HG03442 (cell line): ENCODE measurements around the gene KLK3.
"Not testable (repeated sequence)": the region's sequence is repeated elsewhere in the genome, so short reads cannot be mapped to it uniquely, and the experiment has no call there.

Experiments used
- ATAC-seq: cut with Tn5 transposase; IDR thresholded peaks from one replicate; pipeline ENCODE4 v1.9.1; 2021; ENCODE audit warnings: mild to moderate bottlenecking, moderate library complexity; ENCODE audit not compliant: unreplicated experiment

The KLK3 gene

DNA sequence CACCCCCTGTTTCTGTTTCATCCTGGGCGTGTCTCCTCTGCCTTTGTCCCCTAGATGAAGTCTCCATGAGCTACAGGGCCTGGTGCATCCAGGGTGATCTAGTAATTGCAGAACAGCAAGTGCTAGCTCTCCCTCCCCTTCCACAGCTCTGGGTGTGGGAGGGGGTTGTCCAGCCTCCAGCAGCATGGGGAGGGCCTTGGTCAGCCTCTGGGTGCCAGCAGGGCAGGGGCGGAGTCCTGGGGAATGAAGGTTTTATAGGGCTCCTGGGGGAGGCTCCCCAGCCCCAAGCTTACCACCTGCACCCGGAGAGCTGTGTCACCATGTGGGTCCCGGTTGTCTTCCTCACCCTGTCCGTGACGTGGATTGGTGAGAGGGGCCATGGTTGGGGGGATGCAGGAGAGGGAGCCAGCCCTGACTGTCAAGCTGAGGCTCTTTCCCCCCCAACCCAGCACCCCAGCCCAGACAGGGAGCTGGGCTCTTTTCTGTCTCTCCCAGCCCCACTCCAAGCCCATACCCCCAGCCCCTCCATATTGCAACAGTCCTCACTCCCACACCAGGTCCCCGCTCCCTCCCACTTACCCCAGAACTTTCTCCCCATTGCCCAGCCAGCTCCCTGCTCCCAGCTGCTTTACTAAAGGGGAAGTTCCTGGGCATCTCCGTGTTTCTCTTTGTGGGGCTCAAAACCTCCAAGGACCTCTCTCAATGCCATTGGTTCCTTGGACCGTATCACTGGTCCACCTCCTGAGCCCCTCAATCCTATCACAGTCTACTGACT is at the start of gene KLK3:
Gene KLK3 (plus strand): TSS at position 280 of the 775 bp plus-strand sequence. CDS start 41 bp downstream, at position 321.
- no peak for ATAC-seq

DNA sequence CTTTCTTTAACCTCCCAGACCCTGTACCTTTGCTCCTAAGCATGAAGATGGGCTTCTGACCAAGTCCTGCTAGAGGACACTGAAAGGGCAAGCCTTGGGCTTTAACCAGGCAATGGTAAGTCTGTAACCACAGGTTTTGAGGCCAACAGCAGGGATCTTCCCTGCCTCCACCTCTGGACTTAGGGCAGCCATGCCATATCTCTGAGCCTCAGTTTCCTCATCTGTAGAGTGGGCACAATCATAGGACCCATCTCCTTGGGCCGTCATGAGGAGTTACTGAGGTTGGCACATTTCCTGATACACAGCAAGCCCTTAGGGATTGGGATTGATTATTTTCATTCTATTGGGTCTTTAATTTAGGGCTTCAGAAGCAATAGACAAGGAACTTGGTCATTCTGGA is 45.9 kb upstream of the KLK3 start:
- ATAC-seq, result no peak

DNA sequence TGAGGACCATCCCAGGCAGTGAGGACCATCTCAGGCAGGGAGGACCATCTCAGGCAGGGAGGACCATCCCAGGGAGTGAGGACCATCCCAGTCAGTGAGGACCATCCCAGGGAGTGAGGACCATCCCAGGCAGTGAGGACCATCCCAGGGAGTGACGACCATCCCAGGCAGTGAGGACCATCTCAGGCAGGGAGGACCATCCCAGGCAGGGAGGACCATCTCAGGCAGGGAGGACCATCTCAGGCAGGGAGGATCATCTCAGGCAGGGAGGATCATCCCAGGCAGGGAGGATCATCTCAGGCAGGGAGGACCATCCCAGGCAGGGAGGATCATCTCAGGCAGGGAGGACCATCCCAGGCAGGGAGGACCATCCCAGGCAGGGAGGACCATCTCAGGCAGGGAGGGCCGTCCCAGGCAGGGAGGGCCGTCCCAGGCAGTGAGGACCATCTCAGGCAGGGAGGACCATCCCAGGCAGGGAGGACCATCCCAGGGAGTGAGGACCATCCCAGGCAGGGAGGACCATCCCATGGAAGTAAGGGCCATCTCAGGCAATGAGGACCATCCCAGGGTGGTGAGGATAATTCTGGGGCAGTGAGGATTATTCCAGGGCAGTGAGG is 43.0 kb upstream of the KLK3 start:
- ATAC-seq, result not testable (repeated sequence)

DNA sequence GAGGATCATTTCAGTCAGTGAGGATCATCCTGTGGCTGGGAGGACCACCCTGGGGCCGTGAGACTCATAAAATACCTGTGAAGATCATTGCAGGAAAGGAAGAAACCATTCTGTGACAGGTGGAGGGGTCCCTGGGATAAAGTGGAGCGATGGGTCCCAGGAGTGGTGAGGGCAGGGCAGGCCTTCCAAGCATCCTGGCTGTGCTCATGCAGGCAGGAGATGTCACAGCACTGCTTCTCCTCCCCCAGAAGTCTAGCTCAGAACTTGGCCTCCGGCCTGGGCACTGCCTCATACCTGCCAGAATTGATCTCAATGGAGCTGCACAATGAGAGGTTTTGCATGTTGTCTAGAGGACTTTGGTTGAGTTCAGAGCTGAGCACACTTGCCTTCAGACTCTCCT is 42.2 kb upstream of the KLK3 start:
- ATAC-seq, result no peak

DNA sequence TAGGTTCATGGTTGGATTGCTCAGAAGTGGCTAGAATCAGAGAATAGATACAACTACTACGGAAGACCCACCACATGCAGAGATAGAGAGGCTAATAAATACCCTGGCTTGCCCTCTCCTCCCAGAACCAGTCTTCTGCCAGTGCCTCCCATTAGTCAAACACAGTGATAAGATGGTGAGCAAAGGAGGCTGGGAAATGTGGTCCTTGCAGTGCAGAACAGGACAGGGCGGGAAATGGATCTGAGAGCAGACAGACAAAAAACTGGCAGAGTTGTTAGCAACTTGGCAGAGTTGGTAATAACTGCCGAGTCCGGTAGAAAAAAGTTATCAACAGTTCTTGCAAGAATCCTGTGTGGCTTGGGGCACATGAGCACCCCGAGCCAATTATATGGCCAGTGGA is 39.8 kb upstream of the KLK3 start:
- no peak for ATAC-seq

DNA sequence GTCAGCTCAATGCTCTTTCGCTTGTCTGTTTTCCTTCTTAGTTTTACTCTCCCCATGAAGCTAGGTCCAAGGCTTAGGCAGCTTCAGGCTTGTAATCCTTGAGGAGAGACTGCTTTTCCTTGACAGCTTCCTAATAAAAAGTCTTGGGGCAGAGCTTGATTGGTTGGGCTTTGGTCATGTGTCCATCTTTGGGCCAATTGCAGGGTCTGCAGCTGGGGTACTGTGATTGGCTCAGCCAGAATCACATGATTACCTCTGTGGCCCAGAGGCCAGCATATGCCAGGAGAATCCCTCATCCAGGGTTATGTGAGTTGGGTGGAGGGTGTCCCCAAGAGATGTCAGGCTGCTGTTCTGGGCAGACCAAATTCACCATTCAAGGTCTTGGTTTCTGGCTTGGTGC is 39.3 kb upstream of the KLK3 start:
- ATAC-seq, result no peak

DNA sequence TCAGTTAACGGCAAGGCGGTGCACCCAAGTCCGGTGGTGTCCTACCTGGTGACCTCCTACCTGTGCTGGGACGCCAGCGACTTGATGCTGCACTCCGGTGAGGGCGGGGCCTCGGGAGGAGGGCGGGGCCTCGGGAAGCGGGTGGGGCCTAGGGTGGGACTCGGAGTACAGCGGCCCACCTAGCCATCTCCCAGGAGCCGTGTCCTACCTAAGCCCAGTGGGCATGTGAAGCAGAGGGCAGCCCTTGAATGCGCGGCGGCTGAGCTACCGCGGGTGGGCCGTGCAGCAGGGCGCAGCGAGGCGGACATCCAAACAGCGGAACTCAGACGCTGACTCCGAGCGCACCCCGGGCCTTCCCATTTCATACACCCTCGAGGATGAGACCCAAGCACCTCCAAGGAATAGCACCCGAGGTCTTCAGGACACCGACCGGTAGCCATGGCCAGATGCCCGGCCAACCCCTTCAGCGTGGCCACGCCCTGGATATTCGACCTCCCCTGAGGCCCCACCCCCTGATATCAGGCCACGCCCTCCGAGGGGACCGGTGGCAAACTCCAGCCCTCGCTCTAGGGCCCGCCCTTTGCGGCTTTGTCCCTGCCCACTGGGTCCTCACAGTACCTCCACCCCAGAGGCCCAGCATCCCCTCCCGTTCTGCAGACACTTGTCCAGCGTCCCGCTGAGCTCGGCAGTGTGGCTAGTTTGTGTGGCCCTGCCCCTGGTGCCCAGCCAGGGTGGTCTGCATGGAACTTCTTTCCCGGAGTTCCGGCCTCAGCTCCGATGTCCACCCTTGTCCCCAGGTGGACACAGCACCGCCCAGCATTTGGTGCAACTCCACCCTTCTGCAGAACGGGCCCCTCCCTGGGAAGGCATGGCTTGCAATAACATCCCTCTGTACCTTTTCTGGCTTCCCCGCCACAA is 36.5 kb upstream of the KLK3 start:
- ATAC-seq, result peak; percentile 47

DNA sequence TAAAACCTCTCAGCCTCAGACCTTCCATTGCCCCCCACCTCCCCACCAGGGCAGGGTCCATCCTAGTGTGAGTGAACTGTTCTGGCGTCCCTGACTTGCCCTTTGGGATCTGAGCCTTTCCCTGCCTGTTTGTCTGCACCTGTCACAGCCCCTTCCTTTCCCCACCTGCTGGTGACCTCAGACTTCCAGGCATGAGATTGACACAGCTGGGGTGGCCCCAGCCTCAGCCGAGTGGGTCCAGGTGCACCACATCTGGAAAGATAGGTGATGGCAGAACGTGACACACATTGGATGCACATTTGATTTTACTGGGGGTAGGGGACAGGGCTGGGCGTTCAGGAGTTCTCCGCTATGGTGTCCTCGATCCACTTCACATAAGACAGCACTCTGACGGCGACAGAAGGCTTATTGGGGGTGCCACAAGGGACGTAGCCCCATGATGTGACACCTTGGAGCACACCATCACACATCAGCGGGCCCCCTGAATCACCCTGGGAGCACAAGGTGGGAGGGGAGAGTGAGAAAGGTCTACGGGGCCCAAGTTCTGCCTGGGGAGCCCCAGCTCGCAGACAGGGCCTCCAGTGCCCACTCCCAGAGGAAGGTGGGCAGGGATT is 35.7 kb upstream of the KLK3 start:
- no peak for ATAC-seq

DNA sequence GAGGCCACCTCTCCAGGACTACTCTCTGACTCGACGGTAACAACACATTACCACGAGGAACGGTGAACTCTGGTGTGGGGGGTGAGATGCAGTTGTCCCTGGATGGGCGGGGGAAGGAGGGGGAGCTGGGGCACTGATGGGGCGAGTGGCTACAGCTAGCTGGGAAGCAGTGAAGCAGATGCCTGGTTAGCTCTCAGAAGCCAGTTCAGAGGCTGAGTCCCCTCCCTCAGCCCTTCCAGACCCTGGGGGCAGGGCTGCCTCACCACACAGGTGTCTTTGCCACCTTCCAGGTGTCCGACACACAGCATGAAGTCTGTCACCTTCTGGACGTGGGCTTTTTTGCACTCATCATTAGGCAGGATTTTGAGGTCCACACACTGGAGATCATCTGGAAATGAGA is 35.1 kb upstream of the KLK3 start:
- ATAC-seq, result no peak

DNA sequence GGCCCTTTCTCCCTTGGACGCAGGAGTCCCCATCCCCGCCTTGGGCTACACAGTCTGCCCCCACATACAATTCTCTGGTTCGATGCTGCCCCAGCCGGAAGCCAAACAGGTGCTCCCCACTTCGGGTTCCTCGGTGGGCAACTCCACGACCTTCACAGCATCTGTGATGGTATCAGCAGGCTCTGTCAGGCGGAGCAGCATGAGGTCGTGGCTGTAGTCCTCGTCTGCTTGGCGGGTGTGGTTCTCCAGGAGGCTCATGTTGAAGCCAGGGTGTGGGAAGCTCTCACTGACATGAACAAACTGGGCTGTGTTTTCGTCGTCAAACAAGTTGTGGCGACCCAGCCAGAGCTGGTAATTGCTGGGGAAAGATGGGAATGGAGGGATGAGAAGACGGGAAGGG is 34.6 kb upstream of the KLK3 start:
- no peak for ATAC-seq

DNA sequence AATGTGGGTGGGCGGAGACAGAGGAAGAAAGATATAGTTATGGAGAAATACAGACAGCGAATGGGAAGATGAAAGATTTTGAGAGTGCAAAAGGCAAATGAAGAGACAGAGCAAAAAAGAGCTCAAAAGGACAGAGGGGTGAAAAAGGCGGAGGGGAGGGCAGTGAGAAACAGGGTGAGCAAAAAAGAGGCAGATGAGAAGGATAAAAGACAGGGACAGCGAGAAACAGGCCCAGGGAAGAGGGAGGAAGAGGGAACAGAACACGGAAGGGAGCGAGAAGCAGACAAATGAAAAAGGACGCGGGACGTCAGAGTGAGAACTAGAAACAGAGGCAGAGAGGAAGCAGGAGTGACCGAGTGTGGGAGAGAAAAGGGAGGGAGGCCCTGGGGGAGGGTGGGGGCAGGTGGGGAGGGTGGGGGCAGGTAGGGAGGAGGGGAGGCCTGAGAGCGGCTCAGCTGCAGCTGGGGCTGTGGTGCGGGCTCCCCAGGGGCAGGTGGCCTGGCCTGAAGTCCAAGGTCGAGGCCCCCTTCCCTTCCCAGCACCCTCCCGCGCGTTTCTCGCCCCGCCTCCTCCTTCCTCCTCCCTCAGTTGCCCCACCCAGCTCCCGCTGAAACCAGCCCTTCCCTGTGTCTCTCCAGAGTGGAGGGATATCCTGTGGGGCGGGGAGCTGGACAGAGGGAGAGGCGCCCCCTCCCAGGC is 34.0 kb upstream of the KLK3 start:
- ATAC-seq, result no peak

DNA sequence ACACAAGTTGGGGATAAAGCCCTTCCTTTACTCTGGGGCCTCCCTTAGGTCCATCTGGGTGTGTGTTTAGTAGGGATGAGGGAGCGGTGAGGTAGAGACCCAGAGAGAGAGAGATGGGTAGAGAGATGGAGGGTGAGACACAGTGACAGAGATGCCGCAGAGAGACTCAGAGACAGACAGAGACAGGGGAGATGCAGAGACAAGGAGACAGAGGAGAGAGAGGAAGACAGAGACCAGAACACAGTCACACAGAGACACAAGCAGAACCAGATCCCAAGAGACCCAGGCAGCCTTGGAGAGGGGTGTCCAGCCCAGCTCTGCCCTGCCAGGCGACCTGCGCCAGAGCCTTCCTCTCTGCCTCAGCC is 33.5 kb upstream of the KLK3 start:
- ATAC-seq, result no peak

DNA sequence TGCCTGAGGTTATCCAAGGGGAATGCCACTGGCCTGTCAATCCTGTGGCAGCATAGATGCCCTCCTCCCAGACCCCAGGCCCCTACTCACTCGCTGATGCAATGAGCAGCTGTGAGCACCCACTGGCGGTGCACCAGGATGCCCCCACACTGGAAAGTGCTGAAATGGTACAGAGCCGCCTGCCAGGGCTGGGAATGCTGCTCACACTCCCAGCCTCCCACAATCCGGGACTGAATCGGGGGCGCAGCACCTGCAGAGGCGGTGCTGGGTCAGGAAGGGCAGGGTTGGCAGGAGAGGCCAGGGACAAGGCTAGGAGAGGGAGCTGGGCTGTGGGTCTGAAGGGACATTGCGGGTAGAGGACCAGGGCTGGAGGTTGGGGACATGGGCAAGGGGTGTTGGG is 33.1 kb upstream of the KLK3 start:
- ATAC-seq, result no peak

DNA sequence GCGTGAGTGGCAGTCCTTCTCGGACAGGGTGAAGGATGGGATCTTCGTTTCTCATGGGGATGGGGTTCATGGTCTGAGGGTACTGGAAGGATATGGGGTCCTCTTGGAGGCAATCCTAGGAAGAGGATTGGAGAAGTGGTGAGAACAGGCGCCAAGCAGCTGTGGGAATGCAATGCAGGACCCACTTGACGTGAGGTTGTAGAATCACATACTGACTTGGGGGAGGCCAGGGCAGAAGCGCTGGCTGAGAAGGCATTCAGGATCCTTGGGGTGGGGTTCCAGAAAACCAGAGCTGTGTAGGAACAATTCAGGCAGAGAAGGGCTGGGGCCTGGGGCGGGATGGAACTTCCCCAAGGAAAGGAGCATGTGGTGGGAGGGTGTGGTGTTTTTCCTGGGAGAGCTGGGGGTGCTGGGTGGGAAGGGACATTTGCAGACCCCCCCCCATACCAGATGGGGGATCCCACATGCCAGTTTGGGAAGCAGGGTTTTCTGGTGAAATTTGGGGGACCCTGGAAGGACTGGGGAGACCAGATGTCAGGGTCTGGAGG is 32.0 kb upstream of the KLK3 start:
- ATAC-seq, result no peak

DNA sequence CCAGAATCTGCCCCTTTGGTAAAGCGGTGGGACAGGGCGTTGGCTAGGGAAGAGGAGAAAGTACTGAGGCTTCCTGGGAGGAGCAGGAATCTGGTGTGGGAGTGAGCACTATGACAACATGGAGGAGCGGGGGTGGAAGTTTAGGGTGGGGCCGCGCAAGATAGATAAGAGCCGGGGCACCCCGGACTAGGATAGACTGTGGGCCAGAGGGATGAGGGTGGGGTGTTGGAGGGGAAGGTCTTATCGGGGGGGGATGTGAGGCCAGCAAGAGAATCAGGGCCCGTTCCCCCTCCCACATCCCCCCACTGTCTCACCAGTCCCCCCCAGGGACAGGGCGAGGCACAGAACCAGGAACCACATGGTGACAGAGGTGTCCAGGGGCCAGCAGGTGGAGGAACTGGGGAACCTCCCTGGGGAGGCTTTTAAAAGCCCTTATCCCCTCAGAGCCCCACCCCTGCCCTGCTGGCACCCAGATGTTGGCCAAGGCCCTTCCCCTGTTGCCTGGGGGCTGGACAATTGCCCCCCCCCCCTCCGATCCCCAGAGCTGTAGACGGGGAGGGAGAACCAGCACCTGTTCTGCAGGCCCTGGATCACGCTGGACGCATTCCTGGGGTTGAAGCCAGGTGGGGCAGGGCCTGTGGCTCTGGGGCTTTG is 31.2 kb upstream of the KLK3 start, which contains the start of gene KLK1:
Gene KLK1 (minus strand): TSS at position 399 of the 654 bp plus-strand sequence. CDS start 39 bp downstream, at position 360.
- ATAC-seq, result no peak

DNA sequence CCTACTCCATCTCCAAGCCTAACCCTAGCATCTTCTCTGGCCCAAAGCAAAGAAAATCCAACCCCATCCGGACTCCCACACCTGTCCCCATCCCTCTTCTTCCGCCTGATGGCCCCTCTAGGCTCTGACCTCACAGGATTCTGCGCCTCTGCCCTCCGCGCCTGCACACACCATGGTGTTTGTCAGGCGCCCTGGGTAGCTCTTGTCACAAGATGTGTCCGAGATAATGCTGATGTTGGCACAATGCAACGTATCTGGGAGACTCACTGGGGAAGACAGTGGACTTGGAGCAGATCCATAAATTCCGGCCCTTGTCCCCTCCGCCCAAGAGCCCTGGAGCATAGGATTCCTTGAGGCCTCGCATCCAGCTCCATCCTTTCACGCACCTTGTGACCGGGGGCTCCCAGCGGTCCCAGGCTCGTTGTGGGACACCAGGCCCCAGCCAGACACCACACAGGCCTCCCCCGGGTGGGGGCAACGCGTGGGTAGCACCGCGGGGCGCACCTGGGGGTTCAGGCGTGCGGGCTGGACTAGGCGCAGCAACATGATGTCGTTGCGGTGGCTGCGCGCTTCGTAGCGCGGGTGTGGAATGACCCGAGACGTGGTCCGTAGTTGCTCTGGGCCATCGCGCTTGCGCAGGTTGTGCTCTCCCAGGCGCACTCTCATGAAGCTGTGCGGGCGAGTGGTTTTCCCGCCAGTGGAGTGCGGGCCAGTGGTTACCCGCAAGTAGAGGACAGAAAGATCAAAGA is 28.0 kb upstream of the KLK3 start:
- ATAC-seq, result no peak

DNA sequence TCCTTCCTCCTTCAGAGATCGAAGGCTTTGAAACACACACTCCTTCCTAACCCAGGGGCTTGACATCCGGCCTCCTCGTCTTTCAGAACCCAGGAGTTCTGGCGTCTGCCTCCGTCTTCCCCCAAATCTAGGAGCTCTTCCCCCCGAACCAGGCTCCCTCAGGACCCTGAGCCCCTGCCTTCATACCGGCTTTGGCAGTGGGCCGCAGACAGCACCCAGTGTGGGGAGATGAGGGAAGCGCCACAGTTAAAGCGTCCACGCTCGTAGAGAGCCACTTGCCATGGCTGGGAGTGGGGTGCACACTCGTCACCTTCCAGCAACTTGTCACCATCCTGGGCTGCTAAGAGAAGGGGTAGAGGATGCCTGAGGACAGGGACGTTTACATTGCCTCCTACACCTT is 27.2 kb upstream of the KLK3 start:
- no peak for ATAC-seq

DNA sequence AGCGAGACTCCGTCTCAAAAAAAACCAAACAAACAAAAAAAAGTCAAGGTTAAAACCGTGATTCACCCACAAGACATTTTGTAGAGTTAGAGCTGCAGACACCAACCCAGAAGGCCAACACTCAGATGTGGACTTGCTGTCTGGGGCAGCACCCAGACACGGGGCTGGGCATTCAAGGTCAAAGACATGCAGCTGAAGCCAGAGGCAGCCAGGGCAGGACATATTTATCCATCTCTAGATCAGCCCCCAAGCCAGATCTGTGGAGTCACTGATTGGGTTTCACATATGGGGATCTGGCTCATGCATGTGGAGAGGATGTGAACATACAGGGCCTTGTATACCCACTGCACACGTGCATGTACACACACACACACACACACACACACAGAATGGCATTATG is 24.9 kb upstream of the KLK3 start:
- ATAC-seq, result no peak
